ENCODE data around the gene CELA3A.
"Not testable (repeated sequence)": the region's sequence is repeated elsewhere in the genome, so short reads cannot be mapped to it uniquely, and the experiment has no call there.

The CELA3A gene

GRCh38 chr1:21956720-21957552 lies 44.5 kb upstream of the CELA3A start:
- ChIA-PET CTCF (no interaction called here), POLR2A (no interaction called here)
- TF ChIP-seq PKNOX1 (IDR thresholded peaks at IDR 0.05) (no peak), SUZ12 (IDR thresholded peaks at IDR 0.05) (no peak), TARDBP (IDR thresholded peaks at IDR 0.05) (no peak), L3MBTL2 (conservative IDR thresholded peaks at IDR 0.05) (no peak), SP1 (IDR thresholded peaks at IDR 0.05) (no peak), FOXM1 (IDR thresholded peaks at IDR 0.05; ENCODE audit: borderline replicate concordance) (no peak), CTBP1 (IDR thresholded peaks at IDR 0.05; ENCODE audit: borderline replicate concordance) (no peak), BHLHE40 (IDR thresholded peaks at IDR 0.05; ENCODE audit: borderline replicate concordance) (no peak), ARNT (IDR thresholded peaks at IDR 0.05) (no peak), HDGF (IDR thresholded peaks at IDR 0.05; ENCODE audit: borderline replicate concordance) (no peak), ZNF384 (IDR thresholded peaks at IDR 0.05) (no peak), ELF4 (IDR thresholded peaks at IDR 0.05) (no peak), LEF1 (IDR thresholded peaks at IDR 0.05; ENCODE audit: borderline replicate concordance) (no peak), FOXK2 (IDR thresholded peaks at IDR 0.05) (no peak), NFRKB (IDR thresholded peaks at IDR 0.05) (no peak)
- no peak for DNase-seq (ENCODE audit: extremely low spot score)

GRCh38 chr1:21961337-21961736 lies 40.1 kb upstream of the CELA3A start:
- CTCF ChIA-PET: no interaction called here
- no peak for DNase-seq (ENCODE audit: extremely low spot score)
- TF ChIP-seq ARNT (IDR thresholded peaks at IDR 0.05) (no peak), CTBP1 (IDR thresholded peaks at IDR 0.05; ENCODE audit: borderline replicate concordance) (no peak), HDGF (IDR thresholded peaks at IDR 0.05; ENCODE audit: borderline replicate concordance) (no peak), ELF4 (IDR thresholded peaks at IDR 0.05) (no peak), SUZ12 (IDR thresholded peaks at IDR 0.05) (no peak), LEF1 (IDR thresholded peaks at IDR 0.05; ENCODE audit: borderline replicate concordance) (no peak), PKNOX1 (IDR thresholded peaks at IDR 0.05) (no peak)
- POLR2A ChIA-PET: no interaction called here

GRCh38 chr1:21961799-21962198 lies 39.7 kb upstream of the CELA3A start:
- ChIA-PET CTCF (no interaction called here), POLR2A (no interaction called here)
- no peak for DNase-seq (ENCODE audit: extremely low spot score)
- TF ChIP-seq SP1 (IDR thresholded peaks at IDR 0.05) (no peak), ELF4 (IDR thresholded peaks at IDR 0.05) (no peak), PKNOX1 (IDR thresholded peaks at IDR 0.05) (no peak), TARDBP (IDR thresholded peaks at IDR 0.05) (no peak)

GRCh38 chr1:21963477-21964217 lies 37.8 kb upstream of the CELA3A start:
- DNase-seq (ENCODE audit: extremely low spot score): peak; percentile 78
- ChIA-PET POLR2A (no interaction called here), CTCF (interaction anchor here (0.6 to 0.7 kb wide), 2 partner anchors 27 to 1404 kb away, joined by 3 read pairs; partner anchors contain the start of gene HSPG2)
- no peak for TF ChIP-seq TARDBP (IDR thresholded peaks at IDR 0.05)
- TF ChIP-seq PKNOX1 (IDR thresholded peaks at IDR 0.05): no peak
- no peak for TF ChIP-seq ZNF384 (IDR thresholded peaks at IDR 0.05)
- no peak for TF ChIP-seq SUZ12 (IDR thresholded peaks at IDR 0.05)
- TF ChIP-seq ELF4 (IDR thresholded peaks at IDR 0.05): no peak
- no peak for TF ChIP-seq ARNT (IDR thresholded peaks at IDR 0.05)
- TF ChIP-seq BHLHE40 (IDR thresholded peaks at IDR 0.05; ENCODE audit: borderline replicate concordance): no peak
- TF ChIP-seq FOXM1 (IDR thresholded peaks at IDR 0.05; ENCODE audit: borderline replicate concordance): no peak
- no peak for TF ChIP-seq L3MBTL2 (conservative IDR thresholded peaks at IDR 0.05)
- no peak for TF ChIP-seq SP1 (IDR thresholded peaks at IDR 0.05)
- TF ChIP-seq CTBP1 (IDR thresholded peaks at IDR 0.05; ENCODE audit: borderline replicate concordance): no peak
- no peak for TF ChIP-seq LEF1 (IDR thresholded peaks at IDR 0.05; ENCODE audit: borderline replicate concordance)

- TF ChIP-seq PKNOX1 (IDR thresholded peaks at IDR 0.05): no peak
- no peak for TF ChIP-seq ARNT (IDR thresholded peaks at IDR 0.05)
- ChIA-PET POLR2A (no interaction called here), CTCF (no interaction called here)
- DNase-seq (ENCODE audit: extremely low spot score): no peak
Observed at GRCh38 chr1:21966247-21967000, 35.0 kb upstream of the CELA3A start.

- CTCF ChIA-PET, POLR2A ChIA-PET: not testable (repeated sequence)
Observed at GRCh38 chr1:21967216-21967615, 34.2 kb upstream of the CELA3A start.

GRCh38 chr1:21969066-21969465 lies 32.4 kb upstream of the CELA3A start:
- POLR2A ChIA-PET; DNase-seq (ENCODE audit: extremely low spot score): not testable (repeated sequence)
- CTCF ChIA-PET: interaction anchor here (0.6 kb wide), 1 partner anchor 252 kb away, joined by 3 read pairs; no protein-coding TSS in a partner anchor

More at GRCh38 chr1:21967216-21967615, 34.2 kb upstream of the CELA3A start:
- DNase-seq (ENCODE audit: extremely low spot score): not testable (repeated sequence)

- DNase-seq (ENCODE audit: extremely low spot score); POLR2A ChIA-PET; CTCF ChIA-PET: not testable (repeated sequence)
Observed at GRCh38 chr1:21970523-21970922, 30.9 kb upstream of the CELA3A start.

GRCh38 chr1:21972973-21973441 lies 28.4 kb upstream of the CELA3A start:
- POLR2A ChIA-PET; CTCF ChIA-PET; DNase-seq (ENCODE audit: extremely low spot score): not testable (repeated sequence)
